Activated T-helper 1 cell treated with anti-CD3 and anti-CD28 coated beads, Interleukin-12 subunit alpha, Interleukin-12 subunit beta, Interleukin-2, Interleukin-4 antibody, amounts not matched to agents 30 ng/mL and 10 ng/mL and 1 ng/mL, durations not matched to agents 14 hours and 24 hours and 36 hours (primary cell): ENCODE results near the gene AZGP1. TPM values are rescaled to one million over a fixed set of nuclear protein-coding genes. Genes with fewer than 3 reads are reported as not detected.
"Not testable (repeated sequence)": the region's sequence is repeated elsewhere in the genome, so short reads cannot be mapped to it uniquely, and the experiment has no call there.

Experiments used
- DNase-seq: peaks from one replicate; pipeline ENCODE4 v3.0.0; 2021; ENCODE audit warnings: low spot score
- H3K27ac Mint-ChIP-seq: one replicate; pipeline ENCODE4 v1.8.0; 2021; ENCODE audit warnings: mild to moderate bottlenecking, mixed read lengths
- H3K27me3 Mint-ChIP-seq: one replicate; pipeline ENCODE4 v1.8.0; 2022; ENCODE audit warnings: mild to moderate bottlenecking, moderate library complexity, mixed read lengths; ENCODE audit not compliant: insufficient read depth
- H3K36me3 Mint-ChIP-seq: one replicate; pipeline ENCODE4 v1.8.0; 2021; ENCODE audit warnings: low read depth, mixed read lengths
- H3K4me1 Mint-ChIP-seq: one replicate; pipeline ENCODE4 v1.8.0; 2021; ENCODE audit warnings: low read depth, mixed read lengths
- H3K4me3 Mint-ChIP-seq: one replicate; pipeline ENCODE4 v1.8.0; 2021; ENCODE audit warnings: mild to moderate bottlenecking, moderate library complexity, mixed read lengths
- H3K9me3 Mint-ChIP-seq: one replicate; pipeline ENCODE4 v1.8.0; 2021; ENCODE audit warnings: mixed read lengths
- intact Hi-C: fragments of 100-400 bp; cut with micrococcal nuclease; formaldehyde crosslinking; loops from one replicate; pipeline ENCODE4 v1.15.1; 2024
- total RNA-seq: library from RNA; stranded (reverse); gene quantifications from 2 replicates; pipeline ENCODE4 v1.2.3, GENCODE V29; 2022

The AZGP1 gene
- total RNA-seq, 1 donor from 2014 or later = not detected

DNA sequence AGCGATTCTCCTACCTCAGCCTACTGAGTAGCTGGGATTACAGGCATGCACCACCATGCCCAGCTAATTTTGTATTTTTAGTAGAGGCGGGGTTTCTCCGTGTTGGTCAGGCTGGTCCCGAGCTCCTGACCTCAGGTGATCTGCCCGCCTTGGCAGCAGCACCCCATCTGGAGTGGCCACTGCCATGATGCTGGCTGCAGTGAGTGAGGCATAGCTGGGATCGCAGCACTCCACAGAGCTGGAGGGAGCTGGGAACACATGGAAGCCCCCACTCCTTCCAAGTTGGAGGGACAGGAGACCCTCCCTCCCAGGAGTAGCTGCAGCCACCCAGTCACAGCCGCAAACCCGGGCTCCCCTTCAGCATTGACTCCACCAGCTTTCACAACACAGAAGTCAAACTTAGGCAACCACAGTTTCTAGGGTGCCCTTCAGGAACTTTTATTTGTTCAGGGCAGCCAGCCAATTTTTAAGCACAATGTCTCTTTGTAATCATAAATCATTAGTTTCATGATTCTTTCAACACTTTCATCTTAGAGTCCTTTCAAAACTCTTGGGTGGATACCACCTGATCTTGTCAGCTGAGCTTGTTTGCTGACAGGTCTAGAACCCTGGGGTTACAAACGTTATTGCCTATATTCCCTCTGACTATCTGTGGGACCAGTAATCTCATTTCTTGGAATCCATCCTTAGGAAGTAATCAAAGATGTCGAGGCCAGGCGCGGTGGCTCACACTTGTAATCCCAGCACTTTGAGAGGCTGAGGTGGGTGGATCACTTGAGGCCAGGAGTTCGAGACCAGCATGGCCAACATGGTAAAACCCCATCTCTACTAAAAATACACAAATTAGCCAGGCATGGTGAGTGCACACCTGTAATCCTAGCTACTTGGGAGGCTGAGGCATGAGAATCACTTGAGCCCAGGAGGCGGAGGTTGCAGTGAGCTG lies 36.8 kb upstream of the AZGP1 start:
- not testable (repeated sequence) for H3K4me3 Mint-ChIP-seq, DNase-seq, H3K9me3 Mint-ChIP-seq, H3K36me3 Mint-ChIP-seq, H3K27me3 Mint-ChIP-seq
- Mint-ChIP-seq H3K27ac (peak overlapping the region; percentile 40), H3K4me1 (peaks cover 31% of the 10 kb centered on the region)
- intact Hi-C loops = loop anchor here (10.0 kb wide), 1 partner anchor 388 kb away; no protein-coding TSS in a partner anchor

DNA sequence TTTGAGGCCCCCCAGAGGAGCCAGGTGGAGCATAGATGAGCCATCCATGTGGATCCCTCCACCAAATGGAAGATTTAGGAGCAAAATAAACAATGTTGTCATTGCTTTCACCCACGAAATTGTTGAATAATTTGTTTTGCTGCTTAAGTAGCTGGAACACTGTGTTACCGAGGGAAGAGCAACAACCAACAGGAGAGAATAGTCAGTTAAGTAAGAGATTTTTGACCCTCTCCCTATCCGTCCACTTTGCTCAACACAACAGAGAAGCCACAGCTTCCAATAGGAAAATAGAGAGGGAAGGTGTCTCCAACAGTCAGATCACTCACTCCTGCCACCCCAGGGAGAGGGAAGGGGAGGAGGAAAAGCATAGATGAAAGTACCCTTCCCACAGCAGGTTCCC lies 35.7 kb upstream of the AZGP1 start:
- Mint-ChIP-seq H3K9me3 (no peaks in the 10 kb centered on the region), H3K4me3 (no peak overlapping the region), H3K36me3 (no peaks in the 10 kb centered on the region), H3K4me1 (peaks cover 22% of the 10 kb centered on the region), H3K27ac (no peak overlapping the region), H3K27me3 (no peaks in the 10 kb centered on the region)
- intact Hi-C loops = loop anchor here (10.0 kb wide), 1 partner anchor 387 kb away; no protein-coding TSS in a partner anchor
- DNase-seq = no peak

- H3K4me3 Mint-ChIP-seq = no peak overlapping the region
- no peaks in the 10 kb centered on the region for H3K36me3 Mint-ChIP-seq
Measured at GRCh38 chr7:100010901-100011300, 35.1 kb upstream of the AZGP1 start.

DNA sequence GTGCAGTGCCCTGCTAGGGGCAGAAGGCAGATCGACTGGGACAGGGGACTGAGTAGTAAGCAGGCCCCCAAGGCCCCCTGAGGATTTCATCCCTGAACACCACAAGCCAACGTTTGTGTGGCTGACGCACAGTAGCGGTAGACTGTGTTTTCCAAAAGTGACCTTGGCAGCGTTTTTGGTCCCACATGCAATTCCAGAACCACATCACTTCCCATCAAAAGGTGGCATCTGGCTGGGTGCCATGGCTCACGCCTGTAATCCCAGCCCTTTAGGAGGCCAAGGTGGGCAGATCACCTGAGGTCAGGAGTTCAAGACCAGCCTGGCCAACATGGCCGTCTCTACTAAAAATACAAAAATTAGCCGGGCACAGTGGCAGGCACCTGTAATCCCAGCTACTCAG lies 34.1 kb upstream of the AZGP1 start:
- peaks cover 11% of the 10 kb centered on the region for H3K4me1 Mint-ChIP-seq
- not testable (repeated sequence) for DNase-seq, H3K27me3 Mint-ChIP-seq, H3K4me3 Mint-ChIP-seq, H3K36me3 Mint-ChIP-seq, H3K27ac Mint-ChIP-seq, H3K9me3 Mint-ChIP-seq
- intact Hi-C loops = loop anchor here (10.0 kb wide), 1 partner anchor 385 kb away; no protein-coding TSS in a partner anchor

More at GRCh38 chr7:100010901-100011300, 35.1 kb upstream of the AZGP1 start:
- DNase-seq = no peak
- Mint-ChIP-seq H3K27me3 (no peaks in the 10 kb centered on the region), H3K27ac (no peak overlapping the region), H3K9me3 (no peaks in the 10 kb centered on the region), H3K4me1 (peaks cover 16% of the 10 kb centered on the region)
- intact Hi-C loops = loop anchor here (10.0 kb wide), 1 partner anchor 386 kb away; no protein-coding TSS in a partner anchor

- no peaks in the 10 kb centered on the region for H3K36me3 Mint-ChIP-seq
- H3K27me3 Mint-ChIP-seq = no peaks in the 10 kb centered on the region
- H3K4me1 Mint-ChIP-seq = peaks cover 9% of the 10 kb centered on the region
- intact Hi-C loops = no loop called here
- H3K4me3 Mint-ChIP-seq = no peak overlapping the region
- no peaks in the 10 kb centered on the region for H3K9me3 Mint-ChIP-seq
- DNase-seq = no peak
- peak overlapping the region; percentile 23 for H3K27ac Mint-ChIP-seq
Measured at GRCh38 chr7:100008525-100008924, 32.7 kb upstream of the AZGP1 start.

- Mint-ChIP-seq H3K27ac (no peak overlapping the region), H3K36me3 (no peaks in the 10 kb centered on the region), H3K4me1 (peaks cover 4% of the 10 kb centered on the region), H3K9me3 (no peaks in the 10 kb centered on the region), H3K27me3 (no peaks in the 10 kb centered on the region), H3K4me3 (no peak overlapping the region)
- DNase-seq = no peak
- intact Hi-C loops = no loop called here
Measured at GRCh38 chr7:100007887-100008286, 32.1 kb upstream of the AZGP1 start.

DNA sequence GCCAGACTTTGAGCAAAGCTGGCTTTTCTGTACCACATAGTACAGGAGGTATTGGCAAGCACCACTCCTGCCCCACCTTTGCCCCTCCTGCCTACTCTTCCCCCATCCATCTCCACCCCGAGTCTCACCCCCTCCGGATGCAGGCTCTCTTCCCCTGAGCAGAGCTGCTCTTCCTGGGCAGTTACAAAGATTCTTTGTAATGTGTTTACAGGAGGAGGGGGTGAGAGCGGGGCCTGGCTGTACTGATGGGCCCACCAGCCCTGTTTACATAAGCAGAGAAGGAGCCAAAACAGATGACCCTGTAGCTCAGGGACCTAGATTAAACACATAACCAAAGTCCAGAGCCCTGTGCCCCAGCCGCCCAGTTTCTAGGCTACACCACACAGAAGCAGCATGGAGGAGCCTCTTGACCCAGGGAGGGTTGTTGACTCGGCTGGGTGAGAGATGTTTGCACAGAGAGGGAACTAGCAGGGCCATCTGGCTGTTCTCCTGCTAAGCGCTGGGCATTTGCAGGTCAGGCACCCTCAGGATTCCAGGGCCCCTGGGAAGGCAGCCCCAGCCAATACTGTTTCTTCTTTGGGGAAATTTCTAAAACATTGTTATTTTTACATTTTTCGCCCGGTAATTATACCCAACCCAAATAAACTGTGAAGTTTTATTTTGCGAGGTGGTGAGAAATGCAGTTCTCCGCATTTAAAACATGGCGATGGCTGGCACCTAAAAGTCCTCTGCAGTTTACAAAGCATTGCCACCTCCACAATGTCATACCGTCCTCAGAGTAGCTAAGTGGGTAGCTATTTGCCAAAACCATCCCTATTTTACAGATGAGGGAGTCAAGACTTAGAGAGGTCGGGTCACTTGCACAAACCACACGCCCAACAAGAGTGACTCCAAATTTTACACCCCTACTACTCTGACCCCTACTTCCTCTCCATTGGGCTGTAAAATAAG lies 28.2 kb upstream of the AZGP1 start:
- no peak overlapping the region for H3K27ac Mint-ChIP-seq
- no peaks in the 10 kb centered on the region for H3K36me3 Mint-ChIP-seq
- no peak for DNase-seq
- H3K4me1 Mint-ChIP-seq = peaks cover 3% of the 10 kb centered on the region
- H3K4me3 Mint-ChIP-seq = no peak overlapping the region
- intact Hi-C loops = no loop called here
- no peaks in the 10 kb centered on the region for H3K9me3 Mint-ChIP-seq
- no peaks in the 10 kb centered on the region for H3K27me3 Mint-ChIP-seq

- Mint-ChIP-seq H3K4me3 (no peak overlapping the region), H3K27me3 (peaks cover 5% of the 10 kb centered on the region), H3K36me3 (no peaks in the 10 kb centered on the region), H3K4me1 (peaks cover 13% of the 10 kb centered on the region), H3K9me3 (no peaks in the 10 kb centered on the region), H3K27ac (no peak overlapping the region)
- no peak for DNase-seq
- intact Hi-C loops = no loop called here
Measured at GRCh38 chr7:100000239-100000638, 24.4 kb upstream of the AZGP1 start.

DNA sequence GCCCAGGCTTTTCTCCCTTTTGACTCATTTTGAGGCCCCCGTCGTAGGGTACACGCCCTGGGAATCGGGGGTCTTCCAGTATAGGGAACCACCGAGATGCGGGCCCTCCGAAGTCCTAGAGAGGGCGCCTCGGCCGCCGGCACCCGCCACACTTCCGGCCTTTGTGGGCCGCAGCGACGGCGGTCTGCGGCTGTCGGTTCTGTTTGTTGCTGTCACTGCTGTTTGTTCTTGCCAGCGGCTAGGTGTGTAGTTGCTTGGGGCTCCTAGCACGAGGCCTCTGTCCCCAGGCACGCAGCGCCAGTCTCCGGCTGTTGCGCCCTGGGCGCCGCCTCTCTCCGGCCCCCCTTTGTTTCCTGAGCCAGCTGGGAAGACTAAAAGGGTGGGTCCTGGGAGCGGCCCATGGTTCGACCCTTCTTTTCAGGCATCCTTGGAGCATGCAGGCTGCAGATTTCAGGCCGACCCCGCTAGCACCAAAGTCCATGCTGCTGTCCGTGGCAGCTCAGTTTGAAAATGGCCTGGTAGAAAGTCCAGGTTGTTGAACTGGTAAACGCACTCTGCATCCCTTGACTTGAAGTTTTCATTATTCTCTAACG lies 21.8 kb upstream of the AZGP1 start:
- peaks cover 5% of the 10 kb centered on the region for H3K27me3 Mint-ChIP-seq
- no peaks in the 10 kb centered on the region for H3K36me3 Mint-ChIP-seq
- peak; percentile 69 for DNase-seq
- intact Hi-C loops = loop anchor here (1.0 to 10.0 kb wide), 5 partner anchors 18 to 443 kb away; partner anchors contain the start of genes FAM200A, ZKSCAN1, ZNF3 and ZNF655
- peaks cover 10% of the 10 kb centered on the region for H3K4me1 Mint-ChIP-seq
- no peaks in the 10 kb centered on the region for H3K9me3 Mint-ChIP-seq
- peak overlapping the region; percentile 77 for H3K4me3 Mint-ChIP-seq
- peak overlapping the region; percentile 89 for H3K27ac Mint-ChIP-seq

DNA sequence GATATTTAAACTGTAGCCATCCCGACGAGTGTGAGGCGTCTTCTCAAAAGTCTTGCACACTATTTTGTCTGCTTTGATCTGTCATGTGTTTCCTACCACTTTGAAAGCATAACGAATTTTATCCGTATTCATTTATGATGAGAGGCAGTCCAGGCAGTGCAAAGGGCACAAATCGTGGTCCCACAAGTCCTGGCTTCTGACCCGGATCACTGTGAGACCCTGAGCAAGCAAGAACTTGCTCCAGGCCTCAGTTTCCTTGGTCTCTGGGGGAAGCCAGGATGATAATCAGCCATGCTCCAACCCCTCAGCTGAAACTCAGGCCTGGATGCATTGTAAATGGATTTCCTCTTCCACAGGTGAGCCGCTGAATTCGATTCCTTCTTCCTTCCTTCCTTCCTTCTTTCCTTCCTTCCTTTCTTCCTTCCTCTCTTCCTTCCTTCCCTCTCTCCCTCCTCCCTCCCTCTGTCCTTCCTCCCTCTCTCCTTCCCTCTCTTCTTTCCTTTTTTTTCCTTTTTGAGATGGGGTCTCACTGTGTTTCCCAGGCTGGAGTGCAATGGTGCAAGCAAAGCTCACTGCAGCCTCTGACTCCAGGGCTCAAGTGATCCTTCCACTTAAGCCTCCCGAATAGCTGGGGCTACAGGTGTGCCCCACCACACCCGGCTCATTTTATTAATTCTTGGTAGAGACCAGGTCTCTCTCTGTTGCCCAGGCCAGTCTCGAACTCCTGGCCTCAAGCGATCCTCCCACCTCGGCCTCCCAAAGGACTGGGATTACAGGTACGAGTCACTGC lies 21.1 kb upstream of the AZGP1 start:
- Mint-ChIP-seq H3K36me3 (no peaks in the 10 kb centered on the region), H3K4me1 (peaks cover 10% of the 10 kb centered on the region), H3K27ac (peak overlapping the region; percentile 89), H3K27me3 (peaks cover 5% of the 10 kb centered on the region), H3K4me3 (peak overlapping the region; percentile 77), H3K9me3 (no peaks in the 10 kb centered on the region)
- no peak for DNase-seq
- intact Hi-C loops = loop anchor here (1.0 to 10.0 kb wide), 5 partner anchors 18 to 442 kb away; partner anchors contain the start of genes FAM200A, ZKSCAN1, ZNF3 and ZNF655

- H3K9me3 Mint-ChIP-seq = no peaks in the 10 kb centered on the region
- intact Hi-C loops = loop anchor here (1.0 to 10.0 kb wide), 4 partner anchors 58 to 440 kb away; partner anchors contain the start of genes FAM200A, ZNF655 and ZSCAN25
- no peaks in the 10 kb centered on the region for H3K36me3 Mint-ChIP-seq
- no peak overlapping the region for H3K4me3 Mint-ChIP-seq
- no peak overlapping the region for H3K27ac Mint-ChIP-seq
- H3K4me1 Mint-ChIP-seq = peaks cover 14% of the 10 kb centered on the region
- no peak for DNase-seq
- H3K27me3 Mint-ChIP-seq = peaks cover 10% of the 10 kb centered on the region
Measured at GRCh38 chr7:99994819-99995218, 19.0 kb upstream of the AZGP1 start.
